ENCODE results near the gene ZNF607. TPM values are rescaled to one million over a fixed set of nuclear protein-coding genes. Genes with fewer than 3 reads are reported as not detected.
"Not testable (repeated sequence)": the region's sequence is repeated elsewhere in the genome, so short reads cannot be mapped to it uniquely, and the experiment has no call there.

Gene ZNF607
- total RNA-seq = 25.9 TPM

- peak; percentile 86 for DNase-seq
Measured at GRCh38 chr19:37719111-37719926, at the start of gene ZNF607. Gene ZNF607, minus strand, starts transcription at chr19:37719761. Its CDS starts 8,143 bp downstream, at chr19:37711618.

- DNase-seq = no peak
Measured at GRCh38 chr19:37763488-37763887, 43.9 kb upstream of the ZNF607 start.

- DNase-seq = not testable (repeated sequence)
Measured at GRCh38 chr19:37757683-37758082, 38.1 kb upstream of the ZNF607 start.

GRCh38 chr19:37738371-37738770 lies 18.8 kb upstream of the ZNF607 start:
- DNase-seq = no peak

GRCh38 chr19:37725181-37725580 lies 5.6 kb upstream of the ZNF607 start:
- no peak for DNase-seq

GRCh38 chr19:37719927-37720265 lies 335 bp upstream of the ZNF607 start:
- DNase-seq = no peak

GRCh38 chr19:37718304-37718703 lies 1.3 kb downstream of the ZNF607 start:
- DNase-seq = no peak

GRCh38 chr19:37716140-37716539 lies 3.4 kb downstream of the ZNF607 start:
- no peak for DNase-seq

GRCh38 chr19:37706052-37706605 lies 13.4 kb downstream of the ZNF607 start:
- no peak for DNase-seq

- DNase-seq = no peak
Measured at GRCh38 chr19:37699057-37699456, 20.5 kb downstream of the ZNF607 start.

- no peak for DNase-seq
Measured at GRCh38 chr19:37698216-37698615, 21.3 kb downstream of the ZNF607 start.

GRCh38 chr19:37695144-37695899 lies 24.2 kb downstream of the ZNF607 start:
- no peak for DNase-seq

- DNase-seq = no peak
Measured at GRCh38 chr19:37692956-37693620, 26.5 kb downstream of the ZNF607 start.

- peak; percentile 86 for DNase-seq
Measured at GRCh38 chr19:37691881-37692504, 27.6 kb downstream of the ZNF607 start.

- no peak for DNase-seq
Measured at GRCh38 chr19:37683520-37683919, 36.0 kb downstream of the ZNF607 start.

GRCh38 chr19:37669450-37669914 lies 50.1 kb downstream of the ZNF607 start:
- DNase-seq = no peak

GRCh38 chr19:37657157-37657556 lies 62.4 kb downstream of the ZNF607 start:
- not testable (repeated sequence) for DNase-seq

GRCh38 chr19:37655689-37656371 lies 63.7 kb downstream of the ZNF607 start:
- peak; percentile 83 for DNase-seq

GRCh38 chr19:37655301-37655688 lies 64.3 kb downstream of the ZNF607 start, which contains the start of gene ZFP30:
Gene ZFP30, minus strand, starts transcription at chr19:37655465. Its CDS starts 7,643 bp downstream, at chr19:37647822.
- peak; percentile 87 for DNase-seq

GRCh38 chr19:37654629-37655300 lies 64.8 kb downstream of the ZNF607 start:
- peak; percentile 61 for DNase-seq

GRCh38 chr19:37654118-37654517 lies 65.4 kb downstream of the ZNF607 start:
- DNase-seq = no peak
